ENCODE results near the gene CTBP1.

- TF ChIP-seq CTCF (optimal IDR thresholded peaks at IDR 0.05 in 1 of 3, IDR thresholded peaks at IDR 0.05 in 1 of 3, conservative IDR thresholded peaks at IDR 0.05 in 1 of 3; ENCODE audit: extremely low read depth in 1 of 3, insufficient read depth in 2 of 3, low read length in 3 of 3) (no peak), EZH2 (IDR thresholded peaks at IDR 0.05; ENCODE audit: low read length) (no peak)
Measured at GRCh38 chr4:1261107-1261928, 12.4 kb upstream of the CTBP1 start.

Measured in keratinocyte (primary cell).